SK-MEL-5 (cell line): ENCODE data around the gene ANKRD33. TPM values are rescaled to one million over a fixed set of nuclear protein-coding genes. Genes with fewer than 3 reads are reported as not detected.

ENCODE experiments used
- DNase-seq: peaks from one replicate; pipeline ENCODE4 v3.0.0-alpha.2; 2016; ENCODE audit warnings: low read depth, low spot score
- in situ Hi-C: cut with HindIII; loops from 2 replicates; pipeline ENCODE4 v1.10.0; 2016; ENCODE audit warnings: low sequenced_read_pairs, high pct_unique_total_duplicates, low pct_unique_long_range_greater_than_20kb
- total RNA-seq: library from RNA; depleted of rRNA; stranded (reverse); fragments of >200 nt; shearing (Covaris generic); gene quantifications from 2 replicates; pipeline ENCODE4 v1.2.3, GENCODE V29; 2014

Gene ANKRD33
- total RNA-seq, 1 experiment from 2014 or later: not detected

- DNase-seq: no peak
- in situ Hi-C loops: no loop called here
Measured at GRCh38 chr12:51889216-51890132, 1.6 kb downstream of the ANKRD33 start.

GRCh38 chr12:51890133-51890464 is 2.2 kb downstream of the ANKRD33 start:
- no peak for DNase-seq
- in situ Hi-C loops: no loop called here

DNA sequence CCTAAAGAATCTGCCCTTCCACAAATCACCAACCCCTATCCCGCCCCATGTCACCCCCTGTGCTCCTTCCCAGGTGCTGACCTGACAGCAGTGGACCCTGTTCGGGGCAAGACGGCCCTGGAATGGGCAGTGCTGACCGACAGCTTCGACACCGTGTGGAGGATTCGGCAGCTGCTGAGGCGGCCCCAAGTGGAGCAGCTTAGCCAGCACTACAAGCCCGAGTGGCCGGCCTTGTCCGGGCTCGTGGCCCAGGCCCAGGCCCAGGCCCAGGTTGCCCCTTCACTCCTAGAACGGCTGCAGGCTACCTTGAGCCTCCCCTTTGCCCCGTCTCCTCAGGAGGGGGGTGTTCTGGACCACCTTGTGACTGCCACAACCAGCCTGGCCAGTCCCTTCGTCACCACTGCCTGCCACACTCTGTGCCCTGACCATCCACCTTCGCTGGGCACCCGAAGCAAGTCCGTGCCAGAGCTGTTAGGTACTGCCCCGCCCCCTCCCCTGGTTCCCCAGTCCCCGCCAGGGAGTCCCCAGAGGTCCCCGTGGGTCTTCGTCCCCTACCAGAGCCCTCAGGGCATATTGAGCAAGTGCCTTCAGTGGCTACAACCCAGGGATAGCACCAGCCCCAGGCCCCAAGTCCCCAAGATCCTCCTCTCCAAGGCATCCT is 2.7 kb downstream of the ANKRD33 start:
- in situ Hi-C loops: no loop called here
- DNase-seq: no peak

DNA sequence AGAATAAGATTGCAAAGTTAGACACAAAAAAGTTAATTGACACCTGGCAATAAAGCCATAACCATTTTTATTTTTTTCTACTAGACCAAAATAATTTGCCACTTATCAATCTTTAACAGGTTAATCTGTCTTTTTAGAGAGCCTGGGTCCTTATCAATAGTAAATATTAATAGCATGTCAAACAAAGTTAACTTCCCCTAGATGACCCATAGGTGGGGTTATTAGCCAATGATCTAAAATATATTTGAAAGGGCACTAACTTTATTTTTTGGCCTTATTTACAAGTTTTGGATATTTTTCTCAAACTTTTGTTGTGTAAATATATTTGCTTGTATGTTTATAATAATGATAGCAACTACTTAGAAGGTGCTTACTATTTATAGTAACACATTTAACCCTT is 3.9 kb downstream of the ANKRD33 start:
- in situ Hi-C loops: no loop called here
- peak; percentile 27 for DNase-seq

GRCh38 chr12:51893786-51894185 is 5.9 kb downstream of the ANKRD33 start:
- in situ Hi-C loops: no loop called here

GRCh38 chr12:51895378-51896135 is 7.7 kb downstream of the ANKRD33 start:
- in situ Hi-C loops: no loop called here
- DNase-seq: no peak

More at GRCh38 chr12:51893786-51894185, 5.9 kb downstream of the ANKRD33 start:
- DNase-seq: no peak

GRCh38 chr12:51896236-51896635 is 8.3 kb downstream of the ANKRD33 start:
- in situ Hi-C loops: no loop called here

GRCh38 chr12:51897181-51897580 is 9.3 kb downstream of the ANKRD33 start:
- in situ Hi-C loops: no loop called here
- no peak for DNase-seq

More at GRCh38 chr12:51896236-51896635, 8.3 kb downstream of the ANKRD33 start:
- no peak for DNase-seq

DNA sequence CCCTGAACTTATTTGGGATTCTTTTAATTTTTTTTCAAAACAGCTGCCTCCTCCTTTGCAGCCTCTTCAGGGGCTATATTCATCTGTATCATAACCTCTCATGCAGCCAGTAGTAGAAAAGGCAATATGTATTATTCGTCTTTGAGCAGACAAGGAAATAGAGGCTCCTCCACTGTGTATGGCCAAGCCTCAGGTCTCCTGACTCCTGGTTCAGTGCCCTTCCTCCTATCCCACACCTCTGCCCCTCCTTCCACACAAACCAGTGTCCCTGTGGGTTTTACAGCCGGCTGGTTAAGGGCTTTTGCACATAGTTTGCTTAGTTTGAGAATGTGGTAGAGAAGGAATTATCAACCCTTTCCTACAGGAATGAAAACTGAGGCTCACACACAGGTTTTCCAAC is 10.6 kb downstream of the ANKRD33 start:
- in situ Hi-C loops: no loop called here

DNA sequence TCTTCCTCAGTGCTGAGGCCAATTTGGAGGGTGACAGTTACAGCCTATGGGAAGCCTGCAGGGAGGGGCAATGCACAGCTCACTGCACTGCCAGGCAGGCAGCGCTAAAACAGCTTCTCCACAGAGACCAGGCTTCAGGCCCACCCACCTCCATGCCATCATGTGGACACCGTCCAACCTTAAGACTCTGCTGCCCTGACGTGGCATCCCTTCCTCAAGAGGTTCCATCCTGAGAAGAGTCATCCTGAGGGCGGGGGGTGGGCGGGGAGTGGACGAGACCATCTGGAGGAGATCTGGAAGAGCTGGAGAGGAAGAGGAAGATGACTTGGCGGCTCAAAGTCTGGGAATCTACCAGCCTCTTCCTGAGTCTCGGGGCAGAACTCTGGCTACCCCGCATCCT is 11.0 kb downstream of the ANKRD33 start:
- in situ Hi-C loops: no loop called here
- no peak for DNase-seq

More for the DNA sequence above, 10.6 kb downstream of the ANKRD33 start:
- DNase-seq: no peak

- DNase-seq: no peak
- in situ Hi-C loops: no loop called here
Measured at GRCh38 chr12:51900323-51900889, 12.5 kb downstream of the ANKRD33 start.

DNA sequence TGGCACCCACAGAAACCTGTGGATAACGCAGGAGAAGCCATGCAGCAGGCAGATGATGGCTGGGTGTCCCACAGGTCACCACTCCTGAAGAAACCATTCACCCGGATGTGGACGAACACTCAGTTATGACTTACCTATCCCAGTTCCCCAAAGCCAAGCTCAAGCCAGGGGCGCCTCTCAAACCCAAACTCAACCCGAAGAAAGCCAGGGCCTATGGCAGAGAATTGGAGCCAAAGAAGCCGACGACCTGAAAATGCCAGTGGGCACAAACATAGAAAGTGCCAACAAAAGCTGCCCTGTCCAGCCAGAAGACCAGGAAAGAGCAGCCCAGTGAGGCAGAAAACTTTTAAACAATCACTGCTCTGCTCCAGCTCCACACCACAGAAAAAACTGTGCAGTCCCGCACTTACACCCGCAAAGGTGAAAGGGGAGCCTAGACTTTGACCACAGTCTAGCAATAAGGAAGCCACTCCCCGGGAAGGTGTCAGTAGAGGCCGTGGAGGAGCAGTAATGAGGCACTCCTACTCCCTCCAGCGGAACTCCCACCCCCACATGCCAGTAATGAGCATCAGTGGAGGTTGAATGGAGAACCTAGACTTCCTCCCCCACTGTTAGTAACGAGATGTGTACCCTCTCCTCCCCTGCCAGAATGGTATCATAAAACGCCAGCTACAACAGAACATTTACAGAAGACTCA is 13.4 kb downstream of the ANKRD33 start:
- in situ Hi-C loops: no loop called here

GRCh38 chr12:51901881-51902280 is 14.0 kb downstream of the ANKRD33 start:
- in situ Hi-C loops: no loop called here

More for the DNA sequence above, 13.4 kb downstream of the ANKRD33 start:
- no peak for DNase-seq

DNA sequence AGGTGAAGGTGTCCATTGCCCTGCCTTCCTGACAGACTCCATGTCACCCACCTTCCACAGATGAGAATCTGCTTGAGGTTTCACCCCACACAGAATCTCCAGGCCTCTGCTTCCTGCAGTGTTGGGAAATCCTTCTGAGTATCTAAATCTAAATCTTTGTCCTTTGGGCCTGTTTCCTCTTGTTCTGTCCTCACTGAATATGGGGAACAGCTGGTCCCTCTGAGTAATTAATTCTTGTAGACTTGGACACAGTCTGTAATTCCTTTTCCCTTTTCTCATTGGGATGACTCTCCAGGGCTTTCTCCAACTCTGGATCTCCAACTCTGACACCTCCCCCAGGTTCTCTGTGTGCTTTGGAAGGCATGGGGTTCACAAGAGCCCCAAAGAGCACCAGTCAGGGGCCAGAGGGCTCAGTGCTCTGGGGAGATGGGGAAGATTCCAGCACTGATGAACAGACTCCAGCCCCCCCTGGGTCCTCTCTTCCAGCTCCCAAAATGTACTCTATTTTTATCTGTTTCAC is 17.1 kb downstream of the ANKRD33 start:
- in situ Hi-C loops: no loop called here
- no peak for DNase-seq

More at GRCh38 chr12:51901881-51902280, 14.0 kb downstream of the ANKRD33 start:
- no peak for DNase-seq

GRCh38 chr12:51905471-51906429 is 17.8 kb downstream of the ANKRD33 start:
- in situ Hi-C loops: no loop called here
- DNase-seq: no peak

DNA sequence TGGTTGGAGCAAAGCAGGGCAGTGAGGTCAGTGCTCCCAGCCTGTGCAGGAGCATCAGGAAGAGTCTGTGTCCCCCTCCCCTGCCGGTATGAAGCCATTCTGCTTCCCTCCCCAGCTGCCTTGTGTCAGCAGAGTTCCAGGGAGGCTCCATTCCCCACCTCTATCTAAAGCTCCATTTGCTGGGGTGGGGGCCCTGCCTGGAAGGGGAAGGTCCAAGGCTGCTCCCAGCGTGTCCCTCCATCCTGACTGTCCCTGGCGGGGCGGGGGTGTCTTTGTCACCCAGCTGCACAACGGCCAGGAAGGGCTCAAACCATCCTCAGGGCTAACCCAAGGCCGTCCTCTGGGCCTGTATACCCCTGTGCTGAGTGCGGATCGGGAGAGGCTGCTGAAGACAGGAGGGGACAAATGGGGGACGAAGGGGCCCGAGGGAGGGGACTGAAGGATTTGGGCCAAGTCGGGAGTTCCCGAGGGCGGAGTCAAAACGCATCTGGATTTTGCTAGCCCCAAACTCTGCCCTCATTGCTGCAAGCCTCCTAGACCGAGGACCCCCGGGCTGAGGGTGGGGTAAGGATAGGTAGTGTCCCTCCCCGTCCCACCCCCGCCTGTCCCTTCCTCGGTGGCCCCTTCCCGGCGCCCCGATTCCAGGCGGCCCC is 18.7 kb downstream of the ANKRD33 start:
- in situ Hi-C loops: no loop called here
- no peak for DNase-seq
